Natural killer cell (primary cell): ENCODE measurements around the gene CHN2. TPM values are rescaled to one million over a fixed set of nuclear protein-coding genes. Genes with fewer than 3 reads are reported as not detected.
A peak's percentile ranks its signal among the peaks of the same experiment; 100 is the strongest.

Source experiments
- ATAC-seq, 3 donors: fragments of 150-1000 bp in 2 of 3; fragments of 200-7000 bp in 1 of 3; cut with Tn5 transposase; 1 replicate in 1 of 3; 2 replicates in 2 of 3; pipeline ENCODE4 v1.10.0; 2021; ENCODE audit warnings: mild to moderate bottlenecking in 2 of 3, moderate library complexity in 2 of 3
- DNase-seq, 2 donors: peaks; one replicate each; pipeline versions ENCODE4 v3.0.0 to v3.0.0-alpha.2; 2013 to 2021; ENCODE audit warnings: mixed read lengths in 1 of 2
- H3K27ac ChIP-seq: one replicate; pipeline ENCODE4 v1.5.1; 2013; ENCODE audit warnings: mild to moderate bottlenecking, low read length
- H3K27me3 ChIP-seq: one replicate; pipeline ENCODE4 v1.6.1; 2013; ENCODE audit warnings: low read length; ENCODE audit not compliant: control insufficient read depth, insufficient read depth
- H3K36me3 ChIP-seq: one replicate; pipeline ENCODE4 v1.6.1; 2013; ENCODE audit warnings: low read length; ENCODE audit not compliant: control insufficient read depth, insufficient read depth
- H3K4me1 ChIP-seq: one replicate; pipeline ENCODE4 v1.6.1; 2013; ENCODE audit warnings: low read length; ENCODE audit not compliant: control insufficient read depth, insufficient read depth
- H3K4me3 ChIP-seq: one replicate; pipeline ENCODE4 v1.5.1; 2013; ENCODE audit warnings: low read length
- H3K9me3 ChIP-seq: one replicate; pipeline ENCODE4 v1.6.1; 2013; ENCODE audit warnings: low read length; ENCODE audit not compliant: control insufficient read depth, insufficient read depth
- H3K27ac Mint-ChIP-seq, 2 donors: one replicate each; pipeline ENCODE4 v1.8.0; 2022; ENCODE audit warnings: mild to moderate bottlenecking in 2 of 2, mixed read lengths in 2 of 2, moderate library complexity in 1 of 2
- H3K27me3 Mint-ChIP-seq, 2 donors: one replicate each; pipeline ENCODE4 v1.8.0; 2022; ENCODE audit warnings: low read depth in 2 of 2, mixed read lengths in 2 of 2
- H3K36me3 Mint-ChIP-seq: one replicate; pipeline ENCODE4 v1.8.0; 2022; ENCODE audit warnings: mixed read lengths
- H3K4me1 Mint-ChIP-seq, 2 donors: one replicate each; pipeline ENCODE4 v1.8.0; 2022; ENCODE audit warnings: mixed read lengths in 2 of 2
- H3K4me3 Mint-ChIP-seq: one replicate; pipeline ENCODE4 v1.8.0; 2022; ENCODE audit warnings: mild to moderate bottlenecking, moderate library complexity, mixed read lengths
- H3K9me3 Mint-ChIP-seq, 2 donors: one replicate each; pipeline ENCODE4 v1.8.0; 2022; ENCODE audit warnings: mixed read lengths in 2 of 2
- CTCF ChIP-seq: fragments of 200-600 bp; IDR thresholded peaks from one replicate; pipeline ENCODE4 v1.8.0; 2022; ENCODE audit warnings: antibody characterized with exemption
- WGBS: methylation state at CpG from one replicate; pipeline ENCODE4 v1.1.7; 2013; ENCODE audit warnings: missing lambda C conversion rate; ENCODE audit not compliant: insufficient coverage; 5-methylcytosine and 5-hydroxymethylcytosine counted together
- intact Hi-C: fragments of 100-400 bp; cut with micrococcal nuclease; formaldehyde crosslinking; loops from one replicate; pipeline ENCODE4 v1.14.2; 2022
- total RNA-seq, 4 donors: library from RNA; stranded (reverse); fragments of 120-200 nt in 1 of 4; gene quantifications; one replicate each; pipeline versions ENCODE4 v1.2.3 to v1.2.4, GENCODE V29; 2013 to 2022

Gene CHN2
- total RNA-seq, 3 donors from 2014 or later (not counting 1 experiment from before 2014, with no cell fraction given): 23.2 to 40.6 (median 30.2) TPM

- ATAC-seq: peak in 2 of 3 donors; percentile 30 to 40
- H3K27ac Mint-ChIP-seq: no peak overlapping the region
- no peak for DNase-seq
- no peaks in the 10 kb centered on the region for H3K27me3 ChIP-seq
- H3K9me3 Mint-ChIP-seq: no peaks in the 10 kb centered on the region
- no peaks in the 10 kb centered on the region for H3K36me3 Mint-ChIP-seq
- no peaks in the 10 kb centered on the region for H3K9me3 ChIP-seq
- H3K27me3 Mint-ChIP-seq: peaks cover 0 to 3% of the 10 kb centered on the region in 2 donors
- WGBS: 75% methylated on average over 4 of the region's 5 CpGs
- TF ChIP-seq CTCF: no peak
- H3K4me1 ChIP-seq: peaks cover 18% of the 10 kb centered on the region
- H3K4me3 Mint-ChIP-seq: no peak overlapping the region
- no peak overlapping the region for H3K4me3 ChIP-seq
- peaks cover 27 to 45% of the 10 kb centered on the region in 2 donors for H3K4me1 Mint-ChIP-seq
- H3K36me3 ChIP-seq: no peaks in the 10 kb centered on the region
- no peak overlapping the region for H3K27ac ChIP-seq
- intact Hi-C loops: no loop called here
Observed at GRCh38 chr7:29202651-29203069, 8.1 kb downstream of the CHN2 start.

- H3K4me3 ChIP-seq: no peak overlapping the region
- DNase-seq (no peak), ATAC-seq (no peak)
- peaks cover 26% of the 10 kb centered on the region for H3K4me1 ChIP-seq
- no peaks in the 10 kb centered on the region for H3K9me3 Mint-ChIP-seq
- H3K27ac ChIP-seq: no peak overlapping the region
- H3K36me3 ChIP-seq: no peaks in the 10 kb centered on the region
- TF ChIP-seq CTCF: no peak
- peaks cover 36 to 51% of the 10 kb centered on the region in 2 donors for H3K4me1 Mint-ChIP-seq
- peaks cover 0 to 3% of the 10 kb centered on the region in 2 donors for H3K27me3 Mint-ChIP-seq
- intact Hi-C loops: no loop called here
- no peak overlapping the region for H3K4me3 Mint-ChIP-seq
- H3K36me3 Mint-ChIP-seq: no peaks in the 10 kb centered on the region
- 94% methylated on average over 5 of the region's 6 CpGs for WGBS
- H3K27ac Mint-ChIP-seq: no peak overlapping the region
- no peaks in the 10 kb centered on the region for H3K27me3 ChIP-seq
- no peaks in the 10 kb centered on the region for H3K9me3 ChIP-seq
Observed at GRCh38 chr7:29204491-29205272, 10.1 kb downstream of the CHN2 start.

- H3K36me3 ChIP-seq: no peaks in the 10 kb centered on the region
- DNase-seq: peak in 1 of 2 donors; percentile 11
- H3K4me1 ChIP-seq: peaks cover 31% of the 10 kb centered on the region
- no peak overlapping the region for H3K27ac ChIP-seq
- H3K4me3 Mint-ChIP-seq: no peak overlapping the region
- H3K4me1 Mint-ChIP-seq: peaks cover 39 to 49% of the 10 kb centered on the region in 2 donors
- peaks cover 0 to 2% of the 10 kb centered on the region in 2 donors for H3K27me3 Mint-ChIP-seq
- peak; percentile 62 to 88 (median 81) for ATAC-seq
- no peak for TF ChIP-seq CTCF
- intact Hi-C loops: no loop called here
- no peaks in the 10 kb centered on the region for H3K9me3 ChIP-seq
- H3K27ac Mint-ChIP-seq: peak overlapping the region; percentile 53 to 70
- no peaks in the 10 kb centered on the region for H3K27me3 ChIP-seq
- H3K4me3 ChIP-seq: no peak overlapping the region
- H3K36me3 Mint-ChIP-seq: no peaks in the 10 kb centered on the region
- WGBS: 46% methylated on average over 5 of the region's 5 CpGs
- no peaks in the 10 kb centered on the region for H3K9me3 Mint-ChIP-seq
Observed at GRCh38 chr7:29207162-29207801, 12.7 kb downstream of the CHN2 start.
